ENCODE measurements around the gene NPPC. TPM values are rescaled to one million over a fixed set of nuclear protein-coding genes. Genes with fewer than 3 reads are reported as not detected.

NPPC gene
- polyA plus RNA-seq, 3 donors: not detected

GRCh38 chr2:231957913-231958763 lies 31.9 kb upstream of the NPPC start:
- H2AFZ ChIP-seq (ENCODE audit: insufficient read depth, low read depth, low read length, poor library complexity, severe bottlenecking): no peak overlapping the region
- peaks cover 13% of the 10 kb centered on the region for H3K79me2 ChIP-seq (ENCODE audit: insufficient read depth, low read length)
- peaks cover 0 to 5% of the 10 kb centered on the region in 2 donors for H3K27me3 ChIP-seq (ENCODE audit: control insufficient read depth in 2 of 2, insufficient read depth in 2 of 2, low read length in 2 of 2)
- 76% methylated on average over 3 of the region's 4 CpGs for WGBS (ENCODE audit: insufficient coverage)
- H3K36me3 ChIP-seq (replicated peaks in 1 of 2; ENCODE audit: control insufficient read depth in 1 of 2, insufficient read depth in 2 of 2, low read length in 2 of 2): no peaks in the 10 kb centered on the region
- no peak for TF ChIP-seq CTCF (IDR thresholded peaks at IDR 0.05)
- peaks cover 11 to 16% of the 10 kb centered on the region in 2 donors for H3K4me1 ChIP-seq (ENCODE audit: control insufficient read depth in 1 of 2, insufficient read depth in 2 of 2, low read length in 2 of 2)
- intact Hi-C loops (cut with micrococcal nuclease): no loop called here
- no peaks in the 10 kb centered on the region for H4K20me1 ChIP-seq (ENCODE audit: insufficient read depth, low read length)
- Mint-ChIP-seq H3K27me3 (ENCODE audit: low read depth in 3 of 3) (peaks cover 10 to 17% (median 13%) of the 10 kb centered on the region in 3 donors), H3K9me3 (peaks cover 0 to 5% (median 0%) of the 10 kb centered on the region in 7 donors), H3K4me1 (peaks cover 19% of the 10 kb centered on the region), H3K36me3 (no peaks in the 10 kb centered on the region), H3K4me3 (no peak overlapping the region), H3K27ac (no peak overlapping the region)
- no peak for DNase-seq
- no peak overlapping the region for H3K4me3 ChIP-seq (replicated peaks in 1 of 3; ENCODE audit: low read depth in 2 of 3, low read length in 3 of 3)
- no peaks in the 10 kb centered on the region for H3K9me3 ChIP-seq (replicated peaks in 1 of 2; ENCODE audit: control insufficient read depth in 1 of 2, insufficient read depth in 1 of 2, low read length in 2 of 2)
- H3K27ac ChIP-seq (ENCODE audit: low read depth in 1 of 2, low read length in 2 of 2): no peak overlapping the region
- H3K9ac ChIP-seq (ENCODE audit: insufficient read depth, low read length, poor library complexity, severe bottlenecking): no peak overlapping the region
- H3K4me2 ChIP-seq (replicated peaks; ENCODE audit: extremely low read depth, low read length, poor library complexity, severe bottlenecking): no peak overlapping the region

DNA sequence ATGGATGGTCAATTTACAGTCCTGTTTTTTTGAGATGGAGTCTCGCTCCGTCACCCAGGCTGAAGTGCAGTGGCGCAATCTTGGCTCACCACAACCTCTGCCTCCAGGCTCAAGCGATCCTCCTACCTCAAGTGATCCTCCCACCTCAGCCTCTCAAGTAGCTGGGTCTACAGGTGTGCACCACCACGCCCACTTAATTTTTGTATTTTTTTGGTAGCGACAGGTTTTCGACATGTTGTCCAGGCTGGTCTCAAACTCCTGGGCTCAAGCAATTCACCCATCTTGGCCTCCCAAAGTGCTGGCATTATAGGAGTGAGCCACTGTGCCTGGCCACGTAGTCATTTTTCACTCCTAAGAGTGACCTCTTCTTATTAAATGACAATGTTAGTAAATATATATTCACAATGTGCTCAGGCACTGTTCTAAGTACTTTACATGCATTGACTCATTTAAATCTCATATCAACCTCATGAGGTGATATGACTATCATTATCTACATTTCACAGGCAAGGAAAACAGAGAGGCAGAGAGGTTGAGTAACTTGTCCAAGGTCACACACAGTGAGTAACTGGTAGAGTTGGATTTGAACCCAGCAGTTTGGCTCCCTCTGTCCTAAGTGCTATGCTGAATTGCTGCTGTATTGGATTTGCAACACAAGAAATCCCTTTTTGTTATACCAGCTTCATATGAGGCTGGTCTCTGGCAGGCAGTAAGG lies 29.7 kb upstream of the NPPC start:
- Mint-ChIP-seq H3K4me1 (peaks cover 3% of the 10 kb centered on the region), H3K36me3 (no peaks in the 10 kb centered on the region), H3K9me3 (peaks cover 0 to 3% (median 0%) of the 10 kb centered on the region in 7 donors), H3K4me3 (no peak overlapping the region), H3K27ac (no peak overlapping the region), H3K27me3 (ENCODE audit: low read depth in 3 of 3) (peaks cover 10 to 17% (median 13%) of the 10 kb centered on the region in 3 donors)
- no peaks in the 10 kb centered on the region for H3K9me3 ChIP-seq (replicated peaks in 1 of 2; ENCODE audit: control insufficient read depth in 1 of 2, insufficient read depth in 1 of 2, low read length in 2 of 2)
- no peak overlapping the region for H2AFZ ChIP-seq (ENCODE audit: insufficient read depth, low read depth, low read length, poor library complexity, severe bottlenecking)
- no peak for TF ChIP-seq CTCF (IDR thresholded peaks at IDR 0.05)
- H3K27me3 ChIP-seq (ENCODE audit: control insufficient read depth in 2 of 2, insufficient read depth in 2 of 2, low read length in 2 of 2): peaks cover 0 to 5% of the 10 kb centered on the region in 2 donors
- H3K4me2 ChIP-seq (replicated peaks; ENCODE audit: extremely low read depth, low read length, poor library complexity, severe bottlenecking): no peak overlapping the region
- intact Hi-C loops (cut with micrococcal nuclease): no loop called here
- peaks cover 3 to 5% of the 10 kb centered on the region in 2 donors for H3K4me1 ChIP-seq (ENCODE audit: control insufficient read depth in 1 of 2, insufficient read depth in 2 of 2, low read length in 2 of 2)
- H3K79me2 ChIP-seq (ENCODE audit: insufficient read depth, low read length): no peaks in the 10 kb centered on the region
- 90% methylated on average over 6 of the region's 8 CpGs for WGBS (ENCODE audit: insufficient coverage)
- no peak for DNase-seq
- H4K20me1 ChIP-seq (ENCODE audit: insufficient read depth, low read length): no peaks in the 10 kb centered on the region
- H3K4me3 ChIP-seq (replicated peaks in 1 of 3; ENCODE audit: low read depth in 2 of 3, low read length in 3 of 3): no peak overlapping the region
- H3K36me3 ChIP-seq (replicated peaks in 1 of 2; ENCODE audit: control insufficient read depth in 1 of 2, insufficient read depth in 2 of 2, low read length in 2 of 2): no peaks in the 10 kb centered on the region
- no peak overlapping the region for H3K27ac ChIP-seq (ENCODE audit: low read depth in 1 of 2, low read length in 2 of 2)
- H3K9ac ChIP-seq (ENCODE audit: insufficient read depth, low read length, poor library complexity, severe bottlenecking): no peak overlapping the region

All from CD14-positive monocyte (primary cell).